ENCODE results near the gene LRRC18.

- TF ChIP-seq CTCF (IDR thresholded peaks at IDR 0.05; ENCODE audit: low read length) (no peak), EZH2 (IDR thresholded peaks at IDR 0.05; ENCODE audit: borderline replicate concordance, low read length) (no peak)
These were observed 67.4 kb downstream of the LRRC18 start for GRCh38 chr10:48872234-48872633.

Measured in OCI-LY1 (cell line).